Neuron (in vitro differentiated cells): ENCODE data around the gene PROX1.

Source experiments
- H2AFZ ChIP-seq: one replicate; pipeline ENCODE4 v1.6.1; 2013; ENCODE audit warnings: low read depth, mild to moderate bottlenecking, inconsistent platforms, low read length, moderate library complexity
- H3K27me3 ChIP-seq: one replicate; pipeline ENCODE4 v1.6.1; 2013; ENCODE audit warnings: low read length; ENCODE audit not compliant: insufficient read depth
- H3K36me3 ChIP-seq: one replicate; pipeline ENCODE4 v1.6.1; 2013; ENCODE audit warnings: low read length; ENCODE audit not compliant: insufficient read depth
- H3K4me1 ChIP-seq: one replicate; pipeline ENCODE4 v1.6.1; 2013; ENCODE audit warnings: low read length; ENCODE audit not compliant: insufficient read depth
- H3K4me3 ChIP-seq: 2 replicates; pipeline ENCODE4 v1.5.1; 2013; ENCODE audit warnings: mild to moderate bottlenecking, low read length, moderate library complexity
- H3K9me3 ChIP-seq: one replicate; pipeline ENCODE4 v1.6.1; 2013; ENCODE audit warnings: low read length

The PROX1 gene

DNA sequence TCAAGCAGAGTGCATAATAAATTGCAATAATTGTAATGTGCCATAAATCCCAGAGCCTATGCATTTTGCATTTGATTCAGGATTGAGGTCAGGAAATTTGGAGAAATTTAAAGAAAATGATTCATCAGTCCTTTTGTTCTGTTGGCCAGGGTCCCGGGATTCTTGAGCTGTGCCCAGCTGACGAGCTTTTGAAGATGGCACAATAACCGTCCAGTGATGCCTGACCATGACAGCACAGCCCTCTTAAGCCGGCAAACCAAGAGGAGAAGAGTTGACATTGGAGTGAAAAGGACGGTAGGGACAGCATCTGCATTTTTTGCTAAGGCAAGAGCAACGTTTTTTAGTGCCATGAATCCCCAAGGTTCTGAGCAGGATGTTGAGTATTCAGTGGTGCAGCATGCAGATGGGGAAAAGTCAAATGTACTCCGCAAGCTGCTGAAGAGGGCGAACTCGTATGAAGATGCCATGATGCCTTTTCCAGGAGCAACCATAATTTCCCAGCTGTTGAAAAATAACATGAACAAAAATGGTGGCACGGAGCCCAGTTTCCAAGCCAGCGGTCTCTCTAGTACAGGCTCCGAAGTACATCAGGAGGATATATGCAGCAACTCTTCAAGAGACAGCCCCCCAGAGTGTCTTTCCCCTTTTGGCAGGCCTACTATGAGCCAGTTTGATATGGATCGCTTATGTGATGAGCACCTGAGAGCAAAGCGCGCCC is 8.7 kb downstream of the PROX1 start:
- H3K4me3 ChIP-seq: no peak overlapping the region
- H3K27me3 ChIP-seq: no peaks in the 10 kb centered on the region
- H3K9me3 ChIP-seq: peaks cover 7% of the 10 kb centered on the region
- H3K4me1 ChIP-seq: peaks cover 5% of the 10 kb centered on the region
- peaks cover 29% of the 10 kb centered on the region for H3K36me3 ChIP-seq
- H2AFZ ChIP-seq: no peak overlapping the region

- Histone ChIP-seq H3K27me3 (no peaks in the 10 kb centered on the region), H3K4me3 (no peak overlapping the region), H3K36me3 (peaks cover 29% of the 10 kb centered on the region), H3K9me3 (peaks cover 7% of the 10 kb centered on the region), H3K4me1 (peaks cover 10% of the 10 kb centered on the region), H2AFZ (no peak overlapping the region)
These were observed 9.4 kb downstream of the PROX1 start for GRCh38 chr1:213997038-213997771.

DNA sequence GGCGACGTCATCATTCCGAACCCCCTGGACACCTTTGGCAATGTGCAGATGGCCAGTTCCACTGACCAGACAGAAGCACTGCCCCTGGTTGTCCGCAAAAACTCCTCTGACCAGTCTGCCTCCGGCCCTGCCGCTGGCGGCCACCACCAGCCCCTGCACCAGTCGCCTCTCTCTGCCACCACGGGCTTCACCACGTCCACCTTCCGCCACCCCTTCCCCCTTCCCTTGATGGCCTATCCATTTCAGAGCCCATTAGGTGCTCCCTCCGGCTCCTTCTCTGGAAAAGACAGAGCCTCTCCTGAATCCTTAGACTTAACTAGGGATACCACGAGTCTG is 10.0 kb downstream of the PROX1 start:
- Histone ChIP-seq H3K9me3 (peaks cover 7% of the 10 kb centered on the region), H3K4me1 (peaks cover 15% of the 10 kb centered on the region), H2AFZ (no peak overlapping the region), H3K27me3 (no peaks in the 10 kb centered on the region), H3K4me3 (no peak overlapping the region), H3K36me3 (peaks cover 29% of the 10 kb centered on the region)

DNA sequence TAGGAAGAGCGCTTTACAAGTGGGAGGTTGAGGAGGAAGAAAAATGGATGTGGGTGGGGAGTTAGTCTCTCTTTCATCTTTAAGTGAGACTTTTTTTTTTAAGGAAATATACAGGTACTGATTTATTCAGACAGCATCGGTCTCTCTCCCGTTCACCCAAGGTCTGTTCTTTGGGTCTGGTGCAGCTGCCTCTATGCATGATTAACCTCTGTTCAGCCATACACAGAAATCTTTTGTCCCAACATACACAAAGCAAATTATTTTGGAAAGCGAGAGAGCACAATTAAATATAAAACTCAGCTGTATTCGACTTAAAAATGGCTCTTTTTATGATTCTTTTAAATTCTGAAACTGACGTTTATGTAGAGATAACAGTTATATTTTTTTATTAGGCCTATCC is 11.0 kb downstream of the PROX1 start:
- Histone ChIP-seq H3K4me3 (no peak overlapping the region), H3K27me3 (no peaks in the 10 kb centered on the region), H2AFZ (no peak overlapping the region), H3K9me3 (peaks cover 7% of the 10 kb centered on the region), H3K36me3 (peaks cover 29% of the 10 kb centered on the region), H3K4me1 (peaks cover 24% of the 10 kb centered on the region)

DNA sequence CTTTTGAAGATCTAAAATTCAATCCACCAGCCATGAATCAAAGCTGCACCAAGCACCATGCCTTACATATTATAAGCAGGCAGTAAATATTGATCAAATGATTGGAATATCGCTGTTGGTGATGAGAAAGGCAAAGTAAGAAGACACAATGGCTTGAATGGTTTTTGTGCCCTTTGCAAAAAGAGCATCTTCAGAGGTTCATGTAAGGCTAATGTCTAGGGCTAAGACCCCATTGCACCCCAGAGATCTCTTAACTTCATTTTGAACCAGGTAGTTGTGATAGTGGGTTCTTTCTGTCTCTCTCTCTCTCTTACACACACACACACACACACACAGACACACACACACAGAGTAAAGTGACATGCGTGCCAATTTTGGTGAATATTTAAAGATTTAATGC is 12.0 kb downstream of the PROX1 start:
- peaks cover 29% of the 10 kb centered on the region for H3K36me3 ChIP-seq
- H3K9me3 ChIP-seq: peaks cover 7% of the 10 kb centered on the region
- peaks cover 26% of the 10 kb centered on the region for H3K4me1 ChIP-seq

GRCh38 chr1:214002060-214002459 is 14.3 kb downstream of the PROX1 start:
- peaks cover 26% of the 10 kb centered on the region for H3K4me1 ChIP-seq
- no peak overlapping the region for H2AFZ ChIP-seq
- H3K9me3 ChIP-seq: peaks cover 7% of the 10 kb centered on the region
- H3K4me3 ChIP-seq: no peak overlapping the region
- H3K36me3 ChIP-seq: peaks cover 22% of the 10 kb centered on the region
- no peaks in the 10 kb centered on the region for H3K27me3 ChIP-seq

More for the DNA sequence above, 12.0 kb downstream of the PROX1 start:
- H2AFZ ChIP-seq: no peak overlapping the region
- H3K4me3 ChIP-seq: no peak overlapping the region
- no peaks in the 10 kb centered on the region for H3K27me3 ChIP-seq

DNA sequence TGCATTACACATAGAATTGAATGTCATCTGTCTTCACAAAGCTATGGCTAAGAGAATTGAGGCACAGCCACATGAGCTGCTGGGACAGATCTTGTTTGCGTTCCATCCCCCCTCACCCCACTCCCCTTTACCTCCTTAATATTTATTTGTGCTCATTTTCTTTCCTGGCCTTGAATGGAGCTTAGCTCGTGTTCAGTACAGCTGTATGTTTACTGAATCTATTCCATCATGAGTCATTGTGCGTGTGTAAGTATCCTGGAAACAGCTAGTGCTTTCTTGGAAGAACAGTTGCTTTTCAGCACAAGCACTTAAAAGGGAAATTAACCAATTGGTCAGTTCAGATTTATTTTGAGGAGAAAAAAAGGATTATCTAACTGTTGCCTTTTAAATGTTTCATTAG is 14.7 kb downstream of the PROX1 start:
- Histone ChIP-seq H3K36me3 (peaks cover 18% of the 10 kb centered on the region), H3K4me1 (peaks cover 26% of the 10 kb centered on the region), H3K27me3 (no peaks in the 10 kb centered on the region), H3K9me3 (peaks cover 3% of the 10 kb centered on the region), H2AFZ (no peak overlapping the region), H3K4me3 (no peak overlapping the region)

- no peaks in the 10 kb centered on the region for H3K9me3 ChIP-seq
- no peak overlapping the region for H3K4me3 ChIP-seq
- no peaks in the 10 kb centered on the region for H3K27me3 ChIP-seq
- H3K36me3 ChIP-seq: peaks cover 10% of the 10 kb centered on the region
- peaks cover 28% of the 10 kb centered on the region for H3K4me1 ChIP-seq
- no peak overlapping the region for H2AFZ ChIP-seq
These were observed 15.5 kb downstream of the PROX1 start for GRCh38 chr1:214003233-214003632.

GRCh38 chr1:214004014-214004413 is 16.2 kb downstream of the PROX1 start:
- Histone ChIP-seq H3K36me3 (peaks cover 4% of the 10 kb centered on the region), H3K4me1 (peaks cover 36% of the 10 kb centered on the region), H3K27me3 (no peaks in the 10 kb centered on the region), H3K4me3 (no peak overlapping the region), H3K9me3 (no peaks in the 10 kb centered on the region), H2AFZ (no peak overlapping the region)

DNA sequence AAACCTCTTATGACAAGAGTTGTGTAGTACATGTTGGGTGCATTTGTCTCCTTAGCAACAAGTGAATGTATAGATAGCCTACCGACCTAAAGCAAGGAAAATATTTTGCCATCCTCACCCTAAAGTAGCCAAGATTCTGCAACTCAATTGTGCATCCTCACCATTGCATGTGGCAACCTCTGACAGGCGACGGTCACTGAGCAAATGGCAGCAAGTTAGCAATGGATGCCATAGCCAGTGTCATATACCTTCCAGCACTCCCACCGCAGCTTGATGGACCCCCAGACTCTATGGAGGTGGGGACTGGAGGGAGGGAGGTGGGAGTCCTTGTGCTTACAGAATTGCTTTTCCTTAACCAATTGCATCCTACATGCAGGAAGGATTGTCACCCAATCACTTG is 17.0 kb downstream of the PROX1 start:
- no peaks in the 10 kb centered on the region for H3K27me3 ChIP-seq
- H3K4me1 ChIP-seq: peaks cover 44% of the 10 kb centered on the region
- no peak overlapping the region for H3K4me3 ChIP-seq
- no peaks in the 10 kb centered on the region for H3K36me3 ChIP-seq
- H2AFZ ChIP-seq: no peak overlapping the region
- H3K9me3 ChIP-seq: no peaks in the 10 kb centered on the region

- Histone ChIP-seq H3K4me3 (no peak overlapping the region), H3K27me3 (no peaks in the 10 kb centered on the region), H2AFZ (no peak overlapping the region), H3K9me3 (no peaks in the 10 kb centered on the region), H3K4me1 (peaks cover 50% of the 10 kb centered on the region), H3K36me3 (no peaks in the 10 kb centered on the region)
These were observed 17.9 kb downstream of the PROX1 start for GRCh38 chr1:214005708-214006107.

DNA sequence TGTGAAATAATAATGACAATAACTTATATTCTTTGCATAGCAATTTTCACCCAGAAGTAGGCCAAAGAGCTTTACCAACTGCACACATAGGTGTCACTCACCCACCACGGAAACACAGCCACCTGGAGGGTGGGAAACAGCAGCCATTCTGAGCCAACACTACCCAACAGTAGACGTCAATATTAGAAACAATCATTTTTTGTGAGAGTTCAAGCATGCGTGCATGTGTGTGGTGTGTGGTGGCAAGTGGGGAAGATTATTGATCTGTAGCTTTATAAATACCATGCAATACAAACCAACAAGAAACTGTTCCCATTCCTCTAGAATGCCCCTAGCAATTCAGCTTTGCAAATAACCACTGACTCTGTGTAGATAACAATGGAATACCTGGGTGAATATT is 19.1 kb downstream of the PROX1 start:
- H2AFZ ChIP-seq: no peak overlapping the region
- H3K4me3 ChIP-seq: no peak overlapping the region
- no peaks in the 10 kb centered on the region for H3K9me3 ChIP-seq
- peaks cover 4% of the 10 kb centered on the region for H3K36me3 ChIP-seq
- no peaks in the 10 kb centered on the region for H3K27me3 ChIP-seq
- peaks cover 44% of the 10 kb centered on the region for H3K4me1 ChIP-seq

- no peaks in the 10 kb centered on the region for H3K27me3 ChIP-seq
- peaks cover 8% of the 10 kb centered on the region for H3K36me3 ChIP-seq
- H3K4me1 ChIP-seq: peaks cover 29% of the 10 kb centered on the region
- no peak overlapping the region for H3K4me3 ChIP-seq
- no peaks in the 10 kb centered on the region for H3K9me3 ChIP-seq
- no peak overlapping the region for H2AFZ ChIP-seq
These were observed 20.6 kb downstream of the PROX1 start for GRCh38 chr1:214008347-214008746.
